Measurements from ENCODE around the gene FARS2. TPM values are rescaled to one million over a fixed set of nuclear protein-coding genes. Genes with fewer than 3 reads are reported as not detected.

Gene FARS2
- total RNA-seq, 1 experiment from 2014 or later, result 13.8 TPM

GRCh38 chr6:5637714-5638113 lies 376.4 kb downstream of the FARS2 start (continued):
- no peak for TF ChIP-seq REST (IDR thresholded peaks at IDR 0.05; ENCODE audit: low read depth)
- TF ChIP-seq EZH2phosphoT487 (IDR thresholded peaks at IDR 0.05; ENCODE audit: borderline replicate concordance), result no peak
- TF ChIP-seq CTCF (IDR thresholded peaks at IDR 0.05 in 2 of 3, conservative IDR thresholded peaks at IDR 0.05 in 1 of 3; ENCODE audit: borderline replicate concordance in 1 of 3, insufficient read depth in 1 of 3, low read depth in 2 of 3, low read length in 2 of 3), result no peak

GRCh38 chr6:5638666-5639065 lies 377.4 kb downstream of the FARS2 start:
- CTCF ChIA-PET, result no interaction called here
- RAD21 ChIA-PET (ENCODE audit: low non-redundant PET in 1 of 2, low total read pairs in 2 of 2, uncharacterized antibody in 2 of 2, unreplicated experiment in 2 of 2), result no interaction called here
- H3K4me2 ChIP-seq (ENCODE audit: low read length), result no peak overlapping the region

More at GRCh38 chr6:5638666-5639065, 377.4 kb downstream of the FARS2 start:
- H3K9ac ChIP-seq (ENCODE audit: low read length), result no peak overlapping the region
- no peaks in the 10 kb centered on the region for H3K9me2 ChIP-seq (ENCODE audit: insufficient read depth)
- peaks cover 0 to 2% of the 10 kb centered on the region in 2 experiments; a peak in 2 of 4 replicates for H3K9me3 ChIP-seq (ENCODE audit: control insufficient read depth in 1 of 2, insufficient read depth in 1 of 2, low read depth in 1 of 2, low read length in 2 of 2)
- H3K36me3 ChIP-seq (ENCODE audit: control insufficient read depth in 1 of 2, insufficient read depth in 2 of 2, low read length in 2 of 2), result no peaks in the 10 kb centered on the region
- H3K4me1 ChIP-seq (ENCODE audit: control insufficient read depth in 1 of 2, insufficient read depth in 2 of 2, low read length in 2 of 2), result no peaks in the 10 kb centered on the region
- H3K27me3 ChIP-seq (ENCODE audit: insufficient read depth, low read length), result no peaks in the 10 kb centered on the region
- POLR2A ChIA-PET, result no interaction called here
- DNase-seq (ENCODE audit: low read depth, low spot score), result no peak
- no peak overlapping the region for H3K27ac ChIP-seq (ENCODE audit: low read depth, low read length)
- TF ChIP-seq YY1 (IDR thresholded peaks at IDR 0.05; ENCODE audit: extremely low read depth, insufficient replicate concordance, low read depth, low read length) (no peak), ELF1 (IDR thresholded peaks at IDR 0.05; ENCODE audit: borderline replicate concordance, low read depth) (no peak), POLR2AphosphoS5 (IDR thresholded peaks at IDR 0.05; ENCODE audit: low read depth, low read length) (no peak), ZBTB33 (IDR thresholded peaks at IDR 0.05; ENCODE audit: extremely low read depth, insufficient replicate concordance, low read length) (no peak)
- no TSS peak for BruUV-seq (replicated peaks)
- no peak overlapping the region for H2AFZ ChIP-seq (ENCODE audit: low read depth, low read length, poor library complexity, severe bottlenecking)
- H4K20me1 ChIP-seq (ENCODE audit: insufficient read depth), result no peaks in the 10 kb centered on the region
- intact Hi-C loops (cut with micrococcal nuclease), result no loop called here
- H3K4me3 ChIP-seq (replicated peaks in 1 of 2; ENCODE audit: low read depth in 1 of 2, low read length in 2 of 2), result no peak overlapping the region
- ATAC-seq, result no peak
- H3K79me2 ChIP-seq (ENCODE audit: insufficient read depth, low read length), result no peaks in the 10 kb centered on the region

All from HCT116 (cell line).